NCI-H510A (cell line): Measurements from ENCODE around the gene PPP2R2C.

Experiments used
- DNase-seq: peaks from one replicate; lab custom pipeline; 2025; lab: John Stamatoyannopoulos, UW

The PPP2R2C gene

GRCh38 chr4:6396696-6397236, 75.6 kb downstream of the PPP2R2C start:
- no peak for DNase-seq

- DNase-seq = no peak
These were observed 76.8 kb downstream of the PPP2R2C start for GRCh38 chr4:6395466-6396228.

- DNase-seq = no peak
These were observed 77.7 kb downstream of the PPP2R2C start for GRCh38 chr4:6394671-6395081.

GRCh38 chr4:6393544-6394475, 78.6 kb downstream of the PPP2R2C start:
- no peak for DNase-seq

GRCh38 chr4:6393066-6393465, 79.3 kb downstream of the PPP2R2C start:
- no peak for DNase-seq

GRCh38 chr4:6392407-6392806, 80.0 kb downstream of the PPP2R2C start:
- DNase-seq = no peak

- no peak for DNase-seq
These were observed 80.6 kb downstream of the PPP2R2C start for GRCh38 chr4:6391852-6392188.

- DNase-seq = no peak
These were observed 81.1 kb downstream of the PPP2R2C start for GRCh38 chr4:6391186-6391851.

GRCh38 chr4:6390356-6390755, 82.1 kb downstream of the PPP2R2C start:
- DNase-seq = no peak

GRCh38 chr4:6389142-6389825, 83.1 kb downstream of the PPP2R2C start:
- DNase-seq = no peak

GRCh38 chr4:6388713-6389112, 83.7 kb downstream of the PPP2R2C start:
- DNase-seq = no peak

GRCh38 chr4:6387946-6388345, 84.5 kb downstream of the PPP2R2C start:
- DNase-seq = no peak

- DNase-seq = no peak
These were observed 86.3 kb downstream of the PPP2R2C start for GRCh38 chr4:6386091-6386490.

GRCh38 chr4:6385288-6385687, 87.1 kb downstream of the PPP2R2C start:
- DNase-seq = no peak

- no peak for DNase-seq
These were observed 87.9 kb downstream of the PPP2R2C start for GRCh38 chr4:6384541-6384940.

GRCh38 chr4:6383929-6384328, 88.5 kb downstream of the PPP2R2C start:
- DNase-seq = no peak

GRCh38 chr4:6383009-6383404, 89.4 kb downstream of the PPP2R2C start:
- DNase-seq = no peak

- DNase-seq = no peak
These were observed 90.8 kb downstream of the PPP2R2C start for GRCh38 chr4:6381571-6382123.

- no peak for DNase-seq
These were observed 91.5 kb downstream of the PPP2R2C start for GRCh38 chr4:6380746-6381410.

- no peak for DNase-seq
These were observed 92.4 kb downstream of the PPP2R2C start for GRCh38 chr4:6379767-6380745.
